ENCODE measurements around the gene RAVER2.
"Not testable (repeated sequence)": the region's sequence is repeated elsewhere in the genome, so short reads cannot be mapped to it uniquely, and the experiment has no call there.

The RAVER2 gene, protein sequence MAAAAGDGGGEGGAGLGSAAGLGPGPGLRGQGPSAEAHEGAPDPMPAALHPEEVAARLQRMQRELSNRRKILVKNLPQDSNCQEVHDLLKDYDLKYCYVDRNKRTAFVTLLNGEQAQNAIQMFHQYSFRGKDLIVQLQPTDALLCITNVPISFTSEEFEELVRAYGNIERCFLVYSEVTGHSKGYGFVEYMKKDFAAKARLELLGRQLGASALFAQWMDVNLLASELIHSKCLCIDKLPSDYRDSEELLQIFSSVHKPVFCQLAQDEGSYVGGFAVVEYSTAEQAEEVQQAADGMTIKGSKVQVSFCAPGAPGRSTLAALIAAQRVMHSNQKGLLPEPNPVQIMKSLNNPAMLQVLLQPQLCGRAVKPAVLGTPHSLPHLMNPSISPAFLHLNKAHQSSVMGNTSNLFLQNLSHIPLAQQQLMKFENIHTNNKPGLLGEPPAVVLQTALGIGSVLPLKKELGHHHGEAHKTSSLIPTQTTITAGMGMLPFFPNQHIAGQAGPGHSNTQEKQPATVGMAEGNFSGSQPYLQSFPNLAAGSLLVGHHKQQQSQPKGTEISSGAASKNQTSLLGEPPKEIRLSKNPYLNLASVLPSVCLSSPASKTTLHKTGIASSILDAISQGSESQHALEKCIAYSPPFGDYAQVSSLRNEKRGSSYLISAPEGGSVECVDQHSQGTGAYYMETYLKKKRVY

DNA sequence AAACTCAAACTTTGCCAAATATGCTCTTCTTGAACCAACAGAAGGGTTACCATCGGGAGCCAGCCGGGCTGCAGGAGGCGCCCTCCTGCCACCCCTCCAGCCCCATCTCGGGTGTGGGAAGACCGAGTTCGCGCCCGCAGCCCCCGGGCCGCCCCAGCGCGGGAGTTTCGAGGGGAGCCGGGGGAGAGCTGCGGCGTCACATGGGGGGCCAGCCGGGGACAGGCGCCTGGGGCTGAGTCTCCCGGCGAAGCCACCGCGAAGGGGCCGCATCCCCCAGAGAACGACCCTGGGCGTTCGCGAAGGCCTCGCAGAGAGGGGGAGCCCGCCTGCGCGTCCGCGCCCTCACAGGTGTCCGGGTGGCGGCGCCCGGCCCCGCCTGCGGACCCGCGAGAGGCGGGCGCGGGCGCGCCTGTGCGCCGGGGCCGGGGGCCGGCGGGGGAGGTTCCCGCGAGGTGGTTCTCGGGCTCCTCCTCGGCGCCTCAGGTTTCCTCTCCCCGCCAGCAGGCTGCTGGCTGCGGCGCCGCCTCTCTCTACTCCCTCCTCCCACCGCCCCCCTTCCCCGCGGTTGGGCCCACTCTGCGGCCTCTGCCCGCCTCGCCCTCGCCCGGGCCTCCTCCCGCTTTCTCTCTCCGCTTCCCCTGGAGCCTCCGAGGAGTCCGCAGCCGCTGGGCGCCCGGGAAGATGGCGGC, at the start of gene RAVER2:
Gene RAVER2, plus strand, starts transcription at position 584 of the 689 bp plus-strand sequence. Its CDS starts 98 bp downstream, at position 682.
- DNase-seq, result peak; percentile 76

DNA sequence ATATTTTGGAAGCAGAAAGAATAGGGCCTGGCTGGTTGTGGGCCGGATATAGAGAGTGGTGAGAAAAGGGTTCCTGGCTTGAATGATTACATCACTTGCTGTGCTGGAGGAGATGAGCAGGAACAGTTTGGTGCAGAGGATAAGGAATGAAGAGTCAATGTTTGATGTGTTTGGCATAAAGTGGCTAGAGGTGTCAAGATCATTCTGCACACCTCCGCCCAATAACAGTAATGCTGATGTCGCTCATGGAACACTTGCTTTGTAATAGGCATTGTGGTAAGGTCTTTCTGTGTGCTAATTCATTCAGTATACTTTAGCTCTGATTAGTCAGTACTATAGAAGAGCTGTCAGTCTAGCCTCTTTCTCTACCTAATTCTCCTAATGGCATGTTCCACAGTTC, 48.0 kb upstream of the RAVER2 start:
- no peak for DNase-seq

DNA sequence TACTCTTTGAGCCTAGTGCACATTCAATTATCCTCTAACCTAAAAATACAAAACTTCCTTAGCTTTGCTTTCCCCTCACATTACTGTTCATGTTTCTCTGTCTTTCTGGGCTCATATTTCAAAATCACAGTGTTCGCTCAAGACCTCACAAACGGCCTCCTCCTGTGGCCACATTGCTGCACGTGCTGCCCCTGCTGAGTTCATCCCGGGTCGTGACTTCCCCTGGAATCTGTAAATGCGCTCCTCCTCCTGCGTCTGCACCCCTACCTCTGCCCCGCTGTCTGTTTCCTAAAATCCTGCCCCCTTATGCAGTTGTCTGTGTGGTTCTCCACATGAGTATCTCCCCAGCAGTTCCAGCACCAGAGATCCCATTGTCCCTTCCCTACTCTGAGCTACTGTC, 45.5 kb upstream of the RAVER2 start:
- DNase-seq, result no peak

DNA sequence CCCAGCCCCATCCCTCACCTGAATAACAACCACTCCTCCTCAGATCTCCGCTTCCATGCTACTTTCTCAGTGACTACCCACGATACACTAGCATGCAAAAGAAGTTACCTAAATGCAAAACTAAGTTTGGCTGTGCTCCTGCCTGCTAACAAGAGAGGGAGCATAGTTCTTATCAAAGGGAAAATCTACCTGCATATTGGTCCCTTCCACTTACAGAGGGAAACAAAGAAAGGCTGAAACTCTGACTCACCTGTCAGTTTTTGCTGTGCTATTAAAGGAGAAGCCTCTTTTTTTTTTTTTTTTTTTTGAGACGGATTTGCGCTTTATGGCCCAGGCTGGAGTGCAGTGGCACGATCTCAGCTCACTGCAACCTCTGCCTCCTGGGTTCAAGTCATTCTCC, 43.8 kb upstream of the RAVER2 start:
- no peak for DNase-seq

DNA sequence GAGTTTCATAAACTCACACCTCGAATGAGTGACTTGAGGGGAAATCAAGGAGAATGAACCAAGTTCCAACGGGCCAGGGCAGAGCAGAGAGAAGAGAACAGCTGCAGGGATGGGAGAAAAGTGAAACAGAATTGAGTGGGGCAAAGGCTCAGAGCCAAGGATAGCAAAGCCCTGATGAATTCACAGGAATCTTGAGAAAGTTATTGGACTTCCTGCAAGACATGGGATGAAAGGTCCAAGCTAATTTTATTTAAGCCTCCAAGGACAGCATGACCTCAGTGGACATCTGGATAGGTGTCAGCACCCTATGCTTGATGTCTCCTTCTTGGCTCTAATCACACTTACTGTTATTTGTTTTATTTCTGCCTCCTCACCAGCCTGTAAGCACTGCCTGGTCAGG, 43.0 kb upstream of the RAVER2 start:
- DNase-seq, result peak; percentile 9

DNA sequence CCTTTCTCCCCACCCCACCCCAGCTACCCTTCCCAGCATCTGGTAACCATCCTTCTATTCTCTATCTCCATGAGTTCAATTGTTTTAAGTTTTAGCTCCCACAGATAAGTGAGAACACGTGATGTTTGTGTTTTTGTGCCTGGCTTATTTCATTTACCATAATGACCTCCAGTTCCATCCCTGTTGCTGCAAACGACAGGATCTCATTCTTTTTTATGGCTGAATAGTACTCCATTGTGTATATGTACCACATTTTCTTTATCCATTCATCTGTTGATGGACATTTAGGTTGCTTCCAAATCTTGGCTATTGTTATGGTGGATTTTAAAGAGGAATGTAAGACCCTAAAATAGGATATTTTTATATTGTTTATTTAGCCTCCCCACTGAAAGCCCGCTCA, 42.2 kb upstream of the RAVER2 start:
- not testable (repeated sequence) for DNase-seq

DNA sequence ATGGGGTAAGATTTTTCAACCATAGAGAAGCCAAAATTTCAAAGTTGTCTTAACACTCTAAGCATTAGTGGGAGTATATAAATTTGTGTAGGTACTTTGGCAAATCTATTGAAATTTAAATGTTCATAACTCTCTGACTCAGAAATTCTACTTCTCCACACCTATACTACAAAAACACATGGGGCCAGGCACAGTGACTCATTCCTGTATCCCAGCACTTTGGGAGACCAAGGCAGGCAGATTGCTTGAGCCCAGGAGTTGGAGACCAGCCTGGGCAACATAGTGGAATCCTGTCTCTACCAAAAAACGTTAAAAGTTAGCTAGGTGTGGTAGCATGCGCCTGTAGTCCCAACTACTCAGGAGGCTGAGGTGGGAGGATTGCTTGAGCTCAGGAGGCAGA, 41.3 kb upstream of the RAVER2 start:
- DNase-seq, result no peak

DNA sequence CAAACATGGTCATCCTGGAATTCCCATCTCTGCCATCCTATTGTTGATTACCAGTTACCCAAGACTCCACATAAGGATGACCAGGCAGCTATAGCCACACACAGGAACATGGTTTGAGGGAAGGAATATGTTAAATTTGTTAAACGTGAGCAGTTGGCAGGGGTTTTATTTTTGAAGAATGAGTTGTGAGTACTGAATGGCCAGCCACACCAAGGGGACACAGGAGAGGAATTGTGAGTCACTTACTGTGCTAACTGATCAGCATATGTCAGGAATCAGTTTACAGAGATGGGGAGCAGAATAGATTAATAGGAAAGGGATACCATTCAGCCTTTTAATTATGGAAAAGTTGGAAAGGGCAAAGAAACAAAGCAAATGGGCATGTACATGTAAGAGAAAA, 39.3 kb upstream of the RAVER2 start:
- no peak for DNase-seq

DNA sequence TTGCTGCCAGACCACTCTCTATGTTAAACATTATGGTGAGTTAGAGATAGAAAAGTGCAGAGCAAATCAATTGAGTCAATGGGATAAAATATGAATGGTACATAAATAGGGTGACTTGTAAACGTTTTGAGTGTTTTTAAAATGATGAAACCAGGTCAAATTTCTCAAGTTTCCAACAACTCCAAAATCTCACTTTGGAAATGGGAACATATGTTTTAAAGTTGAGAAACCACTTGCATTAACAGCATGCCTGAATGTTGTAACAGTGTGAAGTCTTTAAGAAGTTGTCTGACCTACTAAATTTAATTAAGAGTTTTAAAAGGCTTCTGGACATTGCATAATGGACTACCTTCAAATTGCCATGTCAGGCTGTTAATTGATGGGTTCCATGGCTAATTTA, 33.6 kb upstream of the RAVER2 start:
- no peak for DNase-seq

DNA sequence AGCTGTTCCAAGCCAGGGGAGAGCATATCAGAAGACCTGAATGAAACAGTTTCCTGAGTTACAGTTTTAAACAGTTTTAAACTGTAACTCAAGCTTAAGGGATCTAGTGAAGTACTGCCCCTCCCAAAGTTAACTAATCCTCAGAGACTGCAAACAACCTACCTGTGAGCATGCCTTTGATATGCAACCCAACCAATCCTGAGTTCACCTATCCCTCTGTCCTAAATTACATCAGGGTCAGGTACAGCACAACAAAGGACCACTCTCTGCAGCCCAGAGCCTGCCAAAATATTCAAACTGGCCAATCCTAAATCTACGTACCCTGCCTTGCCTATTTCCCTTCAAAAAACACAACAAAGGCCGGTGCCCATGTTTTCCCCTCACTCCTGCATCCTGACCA, 32.8 kb upstream of the RAVER2 start:
- no peak for DNase-seq

DNA sequence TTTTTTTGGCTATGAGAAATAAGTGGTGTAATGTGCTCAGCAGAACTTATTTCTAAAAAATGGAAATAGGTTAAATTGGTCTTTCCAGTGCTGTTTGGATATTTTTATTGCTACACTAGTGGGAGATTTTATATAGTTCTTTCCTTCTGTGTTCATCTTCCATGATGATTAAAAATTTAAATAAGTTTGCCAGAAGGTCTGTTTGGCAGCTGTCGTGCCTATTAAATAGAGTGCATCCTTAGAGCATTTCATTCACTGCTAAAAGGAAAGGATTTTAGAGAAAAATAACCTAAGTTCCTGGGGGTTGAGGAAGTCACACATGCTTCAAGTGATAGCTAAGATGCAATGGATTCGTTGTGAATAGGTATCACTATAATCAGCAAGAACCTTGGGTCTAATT, 29.7 kb upstream of the RAVER2 start:
- no peak for DNase-seq

DNA sequence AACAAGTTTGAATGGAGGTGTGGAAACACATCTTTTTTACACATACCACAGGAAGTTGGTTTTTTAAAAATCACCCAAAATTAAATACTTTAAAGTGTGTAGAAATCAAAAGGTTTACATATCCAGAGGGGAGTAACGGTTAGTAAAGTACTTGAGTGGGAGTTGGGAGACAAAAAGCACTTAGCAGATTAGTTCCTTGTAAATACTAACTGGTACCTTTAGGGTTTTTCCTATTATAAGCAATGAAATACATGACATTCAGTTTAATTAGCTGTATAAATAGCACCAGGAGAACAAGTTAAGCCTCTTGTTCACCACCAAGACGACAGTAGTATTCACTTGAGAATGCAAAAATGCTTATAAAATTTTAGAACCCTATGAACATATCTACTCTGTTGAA, 23.7 kb upstream of the RAVER2 start:
- no peak for DNase-seq

DNA sequence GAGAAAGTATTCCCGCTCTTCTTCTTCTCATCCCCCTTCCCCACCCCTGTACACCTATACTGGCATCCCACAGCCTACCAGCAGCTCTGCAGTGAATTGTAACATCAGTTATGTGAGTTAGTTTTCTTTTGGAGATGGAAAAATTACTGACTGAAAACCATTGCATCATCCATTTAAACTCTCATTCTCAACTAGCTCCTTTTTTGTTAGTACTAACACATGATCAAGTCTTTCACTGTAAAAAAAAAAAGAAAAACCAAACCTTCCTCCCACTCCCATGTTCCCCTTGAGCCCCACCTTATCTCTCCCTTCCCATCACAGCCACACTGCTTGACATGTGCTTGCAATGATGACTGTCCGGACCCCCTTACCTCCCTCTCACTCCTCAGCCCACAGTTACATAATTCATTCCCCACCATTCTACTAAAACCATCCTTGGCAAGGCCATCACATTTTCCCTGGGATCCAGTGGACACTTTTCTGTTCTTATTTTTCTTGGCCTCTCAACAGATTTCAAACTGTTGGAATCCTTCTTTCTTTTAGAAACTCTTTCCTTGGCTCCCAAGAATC, 23.2 kb upstream of the RAVER2 start:
- no peak for DNase-seq

DNA sequence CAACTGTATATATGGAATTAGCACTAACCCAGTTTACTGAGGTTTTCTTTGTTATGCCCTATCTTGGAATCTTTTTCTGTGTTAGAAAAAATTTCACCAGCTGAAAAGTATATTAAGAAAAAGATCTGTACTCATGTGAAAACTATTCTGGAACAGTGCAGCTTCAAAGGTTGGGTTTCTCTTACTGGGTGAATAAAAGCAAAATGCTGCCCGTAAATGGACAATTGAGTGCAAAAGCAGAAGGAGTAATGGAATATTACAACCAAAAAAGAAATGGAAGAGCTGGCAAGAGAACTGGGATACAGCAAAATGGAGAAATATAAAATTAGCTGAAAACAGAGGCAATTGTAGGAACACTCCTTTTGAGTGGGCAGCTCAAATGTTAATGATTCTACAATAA, 17.0 kb upstream of the RAVER2 start:
- no peak for DNase-seq

DNA sequence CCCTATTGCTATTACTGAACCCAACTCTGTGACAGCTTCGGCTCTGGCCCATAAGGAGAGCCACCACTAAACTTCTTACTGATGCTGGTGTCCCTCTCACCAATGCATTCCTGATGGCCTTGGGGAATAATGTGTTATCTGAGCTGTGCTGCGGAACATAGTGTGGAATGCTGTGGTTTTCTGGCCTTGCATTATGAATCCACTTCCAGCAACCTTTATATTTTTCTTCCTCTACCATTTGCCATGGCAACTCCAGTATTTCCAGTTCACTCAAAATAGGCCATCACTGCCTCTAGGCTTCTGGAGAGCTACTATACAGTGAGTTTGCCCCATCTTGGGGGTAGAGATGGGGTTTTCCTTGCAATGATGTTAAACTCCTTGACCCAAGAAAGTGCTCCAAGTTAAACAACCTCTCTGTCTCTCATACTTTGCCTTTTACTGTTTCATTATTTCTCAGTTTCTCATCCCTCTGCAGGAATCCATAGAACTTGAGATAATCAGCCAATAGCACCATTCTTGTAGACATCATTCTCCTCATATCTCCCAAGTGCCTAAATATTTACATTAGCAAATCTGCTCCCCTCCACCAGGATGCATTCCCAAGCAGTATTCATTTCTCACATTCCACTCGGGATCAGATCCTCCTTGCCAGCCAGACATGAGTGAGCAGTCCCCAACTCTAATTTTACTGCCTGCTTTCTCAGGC, 11.1 kb upstream of the RAVER2 start:
- DNase-seq, result peak; percentile 26

DNA sequence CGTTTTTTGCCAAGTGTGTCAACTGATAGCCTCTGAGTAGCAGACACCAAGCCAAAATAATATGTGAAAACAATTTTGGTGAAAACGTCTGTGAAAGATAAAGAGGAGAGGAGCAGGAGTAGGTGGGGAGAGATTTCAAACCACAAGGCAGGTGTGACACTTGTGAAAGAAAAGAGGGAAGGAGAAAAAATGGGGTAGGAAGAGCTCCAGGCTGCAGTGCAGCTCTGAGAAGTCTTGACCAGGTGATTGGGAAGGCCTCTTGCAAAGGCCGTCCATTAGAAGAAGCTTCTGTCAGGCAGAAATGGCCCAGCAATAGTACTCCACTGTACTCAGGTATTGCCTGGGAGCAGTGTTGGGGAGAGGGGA, 10.6 kb upstream of the RAVER2 start:
- no peak for DNase-seq

DNA sequence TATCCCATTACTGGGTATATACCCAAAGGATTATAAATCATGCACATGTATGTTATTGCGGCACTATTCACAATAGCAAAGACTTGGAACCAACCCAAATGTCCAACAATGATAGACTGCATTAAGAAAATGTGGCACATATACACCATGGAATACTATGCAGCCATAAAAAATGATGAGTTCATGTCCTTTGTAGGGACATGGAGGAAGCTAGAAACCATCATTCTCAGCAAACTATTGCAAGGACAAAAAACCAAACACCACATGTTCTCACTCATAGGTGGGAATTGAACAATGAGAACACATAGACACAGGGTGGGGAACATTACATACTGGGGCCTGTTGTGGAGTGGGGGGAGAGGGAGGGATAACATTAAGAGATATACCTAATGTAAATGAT, 4.2 kb upstream of the RAVER2 start:
- not testable (repeated sequence) for DNase-seq

DNA sequence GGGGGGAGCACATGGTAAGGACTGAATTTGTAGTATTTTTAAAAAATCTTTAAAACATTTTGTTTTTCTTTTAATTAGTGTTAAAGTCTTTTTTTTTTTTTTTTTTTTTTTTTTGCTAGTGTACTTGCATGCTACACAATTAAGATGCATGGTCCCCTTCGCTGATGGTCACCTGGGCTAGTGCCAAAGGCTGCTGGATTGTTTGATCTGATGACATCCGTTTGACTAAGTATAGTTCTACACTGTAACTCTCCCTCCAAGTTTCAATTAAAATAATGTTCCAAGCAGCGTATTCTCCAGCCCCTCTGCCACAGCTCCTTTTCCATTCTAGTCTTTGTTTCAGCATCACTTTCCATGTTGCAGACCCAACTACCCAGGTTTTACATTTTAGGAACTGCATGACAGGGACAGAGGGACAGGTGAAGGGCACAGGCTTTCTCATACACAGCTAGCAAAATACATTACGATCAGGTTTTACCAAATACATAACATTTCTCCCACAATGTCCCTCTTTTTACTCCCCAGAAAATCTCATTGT, 852 bp upstream of the RAVER2 start:
- no peak for DNase-seq

DNA sequence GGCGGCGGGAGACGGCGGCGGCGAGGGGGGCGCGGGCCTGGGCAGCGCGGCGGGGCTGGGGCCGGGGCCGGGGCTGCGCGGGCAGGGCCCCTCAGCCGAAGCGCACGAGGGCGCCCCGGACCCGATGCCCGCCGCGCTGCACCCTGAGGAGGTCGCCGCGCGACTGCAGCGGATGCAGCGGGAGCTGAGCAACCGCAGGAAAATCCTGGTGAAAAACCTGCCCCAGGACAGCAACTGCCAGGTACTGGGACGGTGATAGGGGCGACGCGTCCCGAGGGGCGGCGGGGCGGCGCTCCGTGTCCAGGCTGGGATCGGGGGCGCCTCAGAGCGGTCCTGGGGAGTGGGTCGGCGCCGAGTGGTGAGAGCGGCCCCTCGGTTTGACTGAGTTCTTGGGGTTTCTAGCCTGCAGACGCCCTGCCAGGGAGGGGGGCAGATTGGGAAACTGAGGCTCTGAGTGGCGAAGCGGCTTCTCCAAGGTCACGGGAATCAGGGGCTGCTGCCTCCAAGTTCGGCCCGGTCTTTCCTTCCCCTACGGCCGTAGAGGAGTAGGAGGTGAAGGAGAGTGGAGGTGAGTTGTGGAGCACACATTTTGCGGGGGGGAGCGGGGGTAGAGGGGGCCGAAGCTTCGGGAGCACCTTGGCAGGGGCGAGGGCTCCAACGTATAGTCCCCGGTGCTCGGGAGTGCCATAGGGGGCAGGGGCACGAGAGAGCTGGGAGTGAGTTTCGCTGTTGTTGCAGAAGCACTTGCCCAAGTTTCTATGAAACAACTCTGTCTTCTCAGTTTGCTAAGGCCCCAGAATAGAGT, 508 bp downstream of the RAVER2 start:
- peak; percentile 43 for DNase-seq

DNA sequence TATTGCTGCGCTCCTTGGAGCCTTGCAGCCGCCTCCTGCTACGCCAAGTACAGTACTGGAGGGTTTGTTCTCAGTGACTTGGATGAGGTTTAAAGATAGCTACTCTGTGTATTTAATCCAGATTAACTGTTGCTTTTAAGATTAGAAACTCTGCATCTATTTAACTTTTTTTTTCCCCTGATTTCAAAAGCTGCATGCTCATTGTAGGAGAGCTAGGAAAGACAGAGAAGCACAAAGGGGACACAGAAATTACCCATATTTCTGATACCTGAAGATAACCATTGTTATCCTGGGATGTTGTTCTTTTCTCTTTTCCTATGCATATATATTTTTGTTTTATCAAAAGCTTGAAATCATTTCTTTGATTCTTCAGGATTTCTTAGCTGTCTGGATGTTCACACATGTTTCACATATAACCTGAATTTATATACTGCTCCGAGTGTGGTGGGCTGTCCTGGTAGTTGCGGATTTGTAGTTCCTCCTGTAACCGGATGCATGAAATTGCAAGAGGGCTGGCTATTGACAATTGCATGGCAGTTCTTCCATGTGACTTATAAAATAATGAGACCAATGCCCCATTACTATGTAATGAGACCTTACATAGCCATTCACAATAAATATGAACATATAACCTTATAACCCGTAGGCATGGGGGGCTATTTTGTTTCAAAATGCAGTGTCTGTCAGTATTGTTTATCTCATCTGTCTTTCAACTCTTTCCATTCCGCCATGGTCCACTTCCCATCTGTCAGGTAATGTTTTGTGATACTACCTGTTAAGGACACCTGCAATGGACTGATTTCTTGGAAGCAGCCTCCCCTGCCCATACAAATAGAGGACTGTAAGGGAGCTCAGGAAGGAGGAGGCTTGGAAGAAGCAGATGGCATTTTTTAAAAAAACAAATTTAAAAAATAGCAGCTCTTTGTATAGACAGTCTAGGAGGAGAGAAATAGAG, 1.4 kb downstream of the RAVER2 start:
- DNase-seq, result no peak

DNA sequence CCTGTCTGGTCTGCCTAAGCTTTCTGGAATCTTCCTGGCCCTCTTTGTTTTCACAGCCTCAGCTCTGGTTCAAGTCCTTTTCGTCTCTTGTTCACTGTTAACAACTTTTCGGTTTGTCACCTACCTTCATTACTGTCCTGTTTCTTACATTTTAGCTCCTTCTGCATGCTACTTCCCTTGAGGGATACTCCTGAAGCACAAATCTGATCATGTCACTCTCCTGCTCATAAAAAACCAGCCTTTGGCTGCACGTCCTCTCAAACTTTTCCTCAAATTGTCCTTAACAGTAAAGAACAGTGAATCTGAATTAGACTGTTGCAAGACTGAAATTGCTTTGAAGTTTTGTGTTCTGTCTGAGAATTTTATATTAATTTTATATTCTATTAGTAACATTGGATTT, 3.3 kb downstream of the RAVER2 start:
- no peak for DNase-seq

Measured in EL (cell line).